B cell (primary cell): ENCODE measurements around the gene OR51L1. TPM values are rescaled to one million over a fixed set of nuclear protein-coding genes. Genes with fewer than 3 reads are reported as not detected.
"Not testable (repeated sequence)": the region's sequence is repeated elsewhere in the genome, so short reads cannot be mapped to it uniquely, and the experiment has no call there.

Experiments used
- ATAC-seq: fragments of 200-7000 bp; cut with Tn5 transposase; one replicate; pipeline ENCODE4 v1.10.0; 2021; ENCODE audit warnings: low read depth, mild to moderate bottlenecking, moderate number of reproducible peaks, moderate library complexity
- CTCF ChIA-PET: fragments of 350-600 bp; sonication (Branson Sonifier 250); formaldehyde crosslinking; loops from one replicate; lab custom pipeline; 2021; ENCODE audit warnings: antibody characterized with exemption, inconsistent platforms; lab: Charles Lee
- POLR2A ChIA-PET: fragments of 350-600 bp; sonication (Branson Sonifier 250); formaldehyde crosslinking; loops from one replicate; lab custom pipeline; 2021; ENCODE audit warnings: antibody characterized with exemption; lab: Charles Lee
- DNase-seq: peaks from one replicate; pipeline ENCODE4 v3.0.0; 2013
- H2AFZ ChIP-seq: 2 replicates; pipeline ENCODE4 v1.6.1; 2012; ENCODE audit warnings: mild to moderate bottlenecking, low read depth, low read length; ENCODE audit not compliant: insufficient read depth, poor library complexity, severe bottlenecking
- H3K27ac ChIP-seq, 2 donors: 1 replicate in 1 of 2; 2 replicates in 1 of 2; pipeline ENCODE4 v1.5.1; 2012 to 2013; ENCODE audit warnings: low read length in 2 of 2, mild to moderate bottlenecking in 2 of 2, moderate library complexity in 1 of 2
- H3K27me3 ChIP-seq, 4 experiments: fragments of 200-600 bp in 1 of 4; sonication (generic) in 1 of 4; replicated peaks in 1 of 4; 1 replicate in 2 of 4; 2 replicates in 2 of 4; pipeline versions ENCODE4 v1.6.1 to v1.7.0; 2013 to 2016; ENCODE audit warnings: low read length in 3 of 4, mild to moderate bottlenecking in 2 of 4, mixed read lengths in 1 of 4, moderate library complexity in 1 of 4; ENCODE audit not compliant: insufficient read depth in 4 of 4, control insufficient read depth in 3 of 4; ENCODE audit errors: control extremely low read depth in 1 of 4
- H3K36me3 ChIP-seq, 2 experiments: replicated peaks in 1 of 2; 1 replicate in 1 of 2; 2 replicates in 1 of 2; pipeline versions ENCODE4 v1.6.1 to v1.7.1; 2013; ENCODE audit warnings: low read length in 1 of 2; ENCODE audit not compliant: insufficient read depth in 2 of 2, control insufficient read depth in 1 of 2; ENCODE audit errors: control extremely low read depth in 1 of 2, extremely low read depth in 1 of 2
- H3K4me1 ChIP-seq, 2 donors: fragments of 200-600 bp in 1 of 2; sonication (generic) in 1 of 2; 1 replicate in 1 of 2; 2 replicates in 1 of 2; pipeline versions ENCODE4 v1.5.1 to v1.6.1; 2013 to 2017; ENCODE audit warnings: low read length in 2 of 2; ENCODE audit not compliant: control insufficient read depth in 2 of 2, insufficient read depth in 2 of 2
- H3K4me2 ChIP-seq: replicated peaks from 2 replicates; pipeline ENCODE3; 2012; ENCODE audit warnings: mild to moderate bottlenecking, low read depth, low read length; ENCODE audit not compliant: poor library complexity, severe bottlenecking
- H3K4me3 ChIP-seq, 5 experiments: fragments of 200-600 bp in 1 of 5; sonication (generic) in 1 of 5; 1 replicate in 3 of 5; 2 replicates in 2 of 5; pipeline versions ENCODE4 v1.5.1 to v1.7.0; 2011 to 2016; ENCODE audit warnings: low read length in 4 of 5, mild to moderate bottlenecking in 4 of 5, low read depth in 2 of 5, control low read depth in 1 of 5, moderate library complexity in 1 of 5; ENCODE audit not compliant: insufficient read depth in 1 of 5; ENCODE audit errors: control extremely low read depth in 1 of 5, extremely low read depth in 1 of 5
- H3K79me2 ChIP-seq: fragments of 200-600 bp; sonication (generic); one replicate; pipeline ENCODE4 v1.6.0; 2016; ENCODE audit warnings: low read length; ENCODE audit not compliant: control insufficient read depth, insufficient read depth
- H3K9ac ChIP-seq: fragments of 200-600 bp; sonication (generic); 2 replicates; pipeline ENCODE4 v1.6.1; 2017; ENCODE audit warnings: mild to moderate bottlenecking, low read length, moderate library complexity
- H3K9me3 ChIP-seq, 3 donors: one replicate each; pipeline versions ENCODE4 v1.6.1 to v1.7.1; 2013; ENCODE audit warnings: low read length in 2 of 3; ENCODE audit not compliant: control insufficient read depth in 2 of 3, insufficient read depth in 1 of 3; ENCODE audit errors: control extremely low read depth in 1 of 3
- H4K20me1 ChIP-seq: 2 replicates; pipeline ENCODE4 v1.6.0; 2012; ENCODE audit warnings: mild to moderate bottlenecking, low read length; ENCODE audit not compliant: insufficient read depth, control insufficient read depth, poor library complexity, severe bottlenecking
- H3K27ac Mint-ChIP-seq: one replicate; pipeline ENCODE4 v1.8.0; 2021; ENCODE audit warnings: mixed read lengths
- H3K27me3 Mint-ChIP-seq: one replicate; pipeline ENCODE4 v1.8.0; 2021; ENCODE audit warnings: mixed read lengths
- H3K4me1 Mint-ChIP-seq: one replicate; pipeline ENCODE4 v1.8.0; 2021; ENCODE audit warnings: mixed read lengths
- H3K4me3 Mint-ChIP-seq: one replicate; pipeline ENCODE4 v1.8.0; 2021; ENCODE audit warnings: mixed read lengths
- H3K9me3 Mint-ChIP-seq: one replicate; pipeline ENCODE4 v1.8.0; 2022; ENCODE audit warnings: mixed read lengths; ENCODE audit not compliant: insufficient read depth
- EZH2 ChIP-seq: IDR thresholded peaks from 2 replicates; pipeline ENCODE4 v1.6.1; 2012; ENCODE audit warnings: borderline replicate concordance, low read depth, mild to moderate bottlenecking, moderate library complexity, low read length; ENCODE audit not compliant: insufficient read depth, poor library complexity, severe bottlenecking
- WGBS: methylation state at CpG from one replicate; pipeline ENCODE4 v1.1.5; 2013; ENCODE audit warnings: missing lambda C conversion rate; ENCODE audit not compliant: insufficient coverage; 5-methylcytosine and 5-hydroxymethylcytosine counted together
- intact Hi-C: fragments of 100-400 bp; cut with micrococcal nuclease; formaldehyde crosslinking; loops from one replicate; pipeline ENCODE4 v1.10.0; 2022
- polyA minus RNA-seq: library from RNA; depleted of rRNA, polyadenylated mRNA; stranded (reverse); fragments of >200 nt; gene quantifications from 2 replicates; pipeline ENCODE4 v1.2.3, GENCODE V29; 2012
- polyA plus RNA-seq: library from polyadenylated mRNA; depleted of rRNA; stranded (reverse); fragments of >200 nt; gene quantifications from 2 replicates; pipeline ENCODE4 v1.2.3, GENCODE V29; 2012
- total RNA-seq, 2 donors: library from RNA; stranded (reverse); fragments of 120-200 nt in 1 of 2; gene quantifications; 1 replicate in 1 of 2; 2 replicates in 1 of 2; pipeline versions ENCODE4 v1.2.3 to v1.2.4, GENCODE V29; 2013 to 2022
- TF ChIP-seq, protein P1 (sequence below): fragments of 200-600 bp; IDR thresholded peaks from one replicate; pipeline ENCODE4 v1.8.0; 2022; ENCODE audit warnings: antibody characterized with exemption, mild to moderate bottlenecking

Gene OR51L1, protein sequence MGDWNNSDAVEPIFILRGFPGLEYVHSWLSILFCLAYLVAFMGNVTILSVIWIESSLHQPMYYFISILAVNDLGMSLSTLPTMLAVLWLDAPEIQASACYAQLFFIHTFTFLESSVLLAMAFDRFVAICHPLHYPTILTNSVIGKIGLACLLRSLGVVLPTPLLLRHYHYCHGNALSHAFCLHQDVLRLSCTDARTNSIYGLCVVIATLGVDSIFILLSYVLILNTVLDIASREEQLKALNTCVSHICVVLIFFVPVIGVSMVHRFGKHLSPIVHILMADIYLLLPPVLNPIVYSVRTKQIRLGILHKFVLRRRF
- total RNA-seq (not detected in 2 replicates), polyA plus RNA-seq (not detected in 2 replicates), polyA minus RNA-seq (not detected in 2 replicates)
- total RNA-seq (2013), result not detected

DNA sequence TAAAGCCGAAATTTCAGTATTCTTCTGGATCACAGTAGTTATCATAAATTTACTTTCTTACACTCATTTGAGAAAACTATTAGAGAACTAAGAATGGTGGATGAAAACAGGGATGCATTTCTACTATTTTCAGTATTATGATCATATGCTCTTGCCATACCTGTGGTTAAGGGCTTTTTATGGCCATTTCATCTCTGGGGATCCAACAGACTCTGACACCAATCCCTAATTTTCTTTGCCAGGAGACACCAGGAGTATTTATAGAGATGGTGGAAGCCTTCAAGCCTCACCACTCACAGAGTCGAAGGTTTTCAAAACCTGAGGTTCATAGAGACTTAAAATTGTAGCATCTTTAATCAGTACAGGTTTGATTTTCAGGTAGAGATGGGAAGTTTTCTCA lies at the start of gene OR51L1:
OR51L1 (plus strand) TSS at position 301 of the 400 bp plus-strand sequence. CDS start 4,132 bp downstream, outside the sequence.
- no peaks in the 10 kb centered on the region for H3K4me1 ChIP-seq
- no peak within 1 kb of the TSS for H3K4me3 Mint-ChIP-seq
- intact Hi-C loops, result no loop called here
- no peaks in the 10 kb centered on the region for H3K4me1 Mint-ChIP-seq
- H3K27ac ChIP-seq, result no peak within 1 kb of the TSS
- H3K27ac Mint-ChIP-seq, result no peak within 1 kb of the TSS
- H3K4me2 ChIP-seq, result no peak within 1 kb of the TSS
- H3K9ac ChIP-seq, result no peak within 1 kb of the TSS
- TF ChIP-seq, protein P1, sequence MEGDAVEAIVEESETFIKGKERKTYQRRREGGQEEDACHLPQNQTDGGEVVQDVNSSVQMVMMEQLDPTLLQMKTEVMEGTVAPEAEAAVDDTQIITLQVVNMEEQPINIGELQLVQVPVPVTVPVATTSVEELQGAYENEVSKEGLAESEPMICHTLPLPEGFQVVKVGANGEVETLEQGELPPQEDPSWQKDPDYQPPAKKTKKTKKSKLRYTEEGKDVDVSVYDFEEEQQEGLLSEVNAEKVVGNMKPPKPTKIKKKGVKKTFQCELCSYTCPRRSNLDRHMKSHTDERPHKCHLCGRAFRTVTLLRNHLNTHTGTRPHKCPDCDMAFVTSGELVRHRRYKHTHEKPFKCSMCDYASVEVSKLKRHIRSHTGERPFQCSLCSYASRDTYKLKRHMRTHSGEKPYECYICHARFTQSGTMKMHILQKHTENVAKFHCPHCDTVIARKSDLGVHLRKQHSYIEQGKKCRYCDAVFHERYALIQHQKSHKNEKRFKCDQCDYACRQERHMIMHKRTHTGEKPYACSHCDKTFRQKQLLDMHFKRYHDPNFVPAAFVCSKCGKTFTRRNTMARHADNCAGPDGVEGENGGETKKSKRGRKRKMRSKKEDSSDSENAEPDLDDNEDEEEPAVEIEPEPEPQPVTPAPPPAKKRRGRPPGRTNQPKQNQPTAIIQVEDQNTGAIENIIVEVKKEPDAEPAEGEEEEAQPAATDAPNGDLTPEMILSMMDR, result no peak
- TF ChIP-seq EZH2, result no peak
- no peak within 1 kb of the TSS for H3K4me3 ChIP-seq
- no peak for DNase-seq
- no peak for ATAC-seq
- peaks cover 9% of the 10 kb centered on the region for H3K27me3 Mint-ChIP-seq
- H2AFZ ChIP-seq, result no peak within 1 kb of the TSS
- ChIA-PET CTCF (no interaction called here), POLR2A (no interaction called here)
- no peaks in the 10 kb centered on the region for H3K79me2 ChIP-seq
- no CpG with 5 or more reads among the region's 2 CpGs for WGBS
- H3K9me3 Mint-ChIP-seq, result no peaks in the 10 kb centered on the region
- no peaks in the 10 kb centered on the region for H4K20me1 ChIP-seq
- H3K27me3 ChIP-seq, result peaks cover 0 to 2% (median 0%) of the 10 kb centered on the region in 4 experiments
- no peaks in the 10 kb centered on the region for H3K9me3 ChIP-seq
- no peaks in the 10 kb centered on the region for H3K36me3 ChIP-seq

DNA sequence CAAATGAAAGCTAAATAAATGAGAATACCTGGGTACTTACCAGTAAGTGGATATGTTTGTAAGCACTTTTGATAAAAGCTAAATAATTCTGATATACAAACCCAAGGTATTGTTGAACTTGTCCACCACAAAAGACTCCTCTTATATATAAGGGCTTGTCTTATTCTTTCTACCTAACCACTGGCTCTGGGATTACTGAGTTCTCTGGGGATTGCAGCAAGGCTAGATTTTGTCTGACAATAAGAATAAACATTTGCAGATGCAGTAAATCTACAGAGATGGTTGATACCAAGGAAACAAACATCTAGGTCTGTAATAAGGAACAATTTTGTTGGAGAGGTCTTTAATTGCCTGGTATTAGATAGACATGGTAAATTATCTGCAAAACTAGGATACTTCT lies 47.1 kb upstream of the OR51L1 start, which contains the start of gene OR51A4:
OR51A4 (minus strand) TSS at position 101 of the 400 bp plus-strand sequence. CDS start 505 bp downstream, outside the sequence.
- POLR2A ChIA-PET, result no interaction called here
- intact Hi-C loops, result no loop called here

DNA sequence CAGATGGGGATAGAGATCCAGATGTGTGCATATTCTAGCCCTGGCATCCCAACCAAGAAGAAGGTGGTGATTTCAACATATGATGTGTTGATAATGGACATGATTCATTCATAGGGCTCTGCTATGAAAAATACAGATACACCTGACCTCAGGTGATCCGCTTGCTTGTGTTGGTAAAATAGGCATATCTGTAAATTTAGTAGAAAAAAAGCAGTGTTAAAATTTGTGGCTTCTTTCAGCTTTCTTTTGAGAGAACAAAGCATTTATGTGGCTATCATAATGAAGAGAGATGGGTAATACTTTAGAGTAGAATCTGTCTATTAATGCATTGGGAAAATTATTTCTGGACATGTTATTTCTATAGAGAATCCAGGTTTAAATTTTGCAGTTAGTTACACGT lies 39.0 kb upstream of the OR51L1 start, which contains the start of gene OR51A2:
OR51A2 (minus strand) TSS at position 101 of the 400 bp plus-strand sequence; CDS start at position 101, 0 bp downstream.
- POLR2A ChIA-PET, intact Hi-C loops, H3K4me2 ChIP-seq, H3K27ac Mint-ChIP-seq, H3K27ac ChIP-seq, H3K27me3 Mint-ChIP-seq, H3K79me2 ChIP-seq, H3K27me3 ChIP-seq, H3K9ac ChIP-seq, H2AFZ ChIP-seq, H3K9me3 Mint-ChIP-seq, H3K4me1 Mint-ChIP-seq, DNase-seq, H3K4me1 ChIP-seq, ATAC-seq, H3K4me3 Mint-ChIP-seq, H3K9me3 ChIP-seq, CTCF ChIA-PET, H4K20me1 ChIP-seq, H3K36me3 ChIP-seq, H3K4me3 ChIP-seq: not testable (repeated sequence)
- no CpG with 5 or more reads among the region's 2 CpGs for WGBS

More for the DNA sequence above, 47.1 kb upstream of the OR51L1 start, which contains the start of gene OR51A4:
- TF ChIP-seq, protein P1, result no peak
- no peak for TF ChIP-seq EZH2
- Histone ChIP-seq H3K36me3 (no peaks in the 10 kb centered on the region), H3K4me2 (no peak within 1 kb of the TSS), H3K79me2 (no peaks in the 10 kb centered on the region), H3K9me3 (no peaks in the 10 kb centered on the region), H3K27me3 (no peaks in the 10 kb centered on the region), H4K20me1 (no peaks in the 10 kb centered on the region), H3K4me3 (no peak within 1 kb of the TSS), H2AFZ (no peak within 1 kb of the TSS), H3K4me1 (no peaks in the 10 kb centered on the region), H3K9ac (no peak within 1 kb of the TSS), H3K27ac (no peak within 1 kb of the TSS)
- Mint-ChIP-seq H3K4me3 (no peak within 1 kb of the TSS), H3K27ac (no peak within 1 kb of the TSS), H3K9me3 (no peaks in the 10 kb centered on the region), H3K4me1 (no peaks in the 10 kb centered on the region), H3K27me3 (peaks cover 9% of the 10 kb centered on the region)
- DNase-seq (no peak), ATAC-seq (no peak)
- CTCF ChIA-PET, result no interaction called here
